SK-N-SH (cell line): Measurements from ENCODE around the gene PSME4. TPM values are rescaled to one million over a fixed set of nuclear protein-coding genes. Genes with fewer than 3 reads are reported as not detected.

Source experiments
- CTCF ChIA-PET: fragments of 300-600, 350-600 bp; formaldehyde crosslinking; extraction: SDS; loops from one replicate; lab custom pipeline; 2021; lab: Yijun Ruan, JAX
- POLR2A ChIA-PET: fragments of 350-600 bp; sonication (Branson Sonifier 250); formaldehyde crosslinking; extraction: SDS; loops from one replicate; lab custom pipeline; 2020; ENCODE audit warnings: antibody characterized with exemption, inconsistent platforms; lab: Yijun Ruan, JAX
- DNase-seq: peaks from one replicate; pipeline ENCODE4 v3.0.0; 2012
- H2AFZ ChIP-seq: fragments of 200-600 bp; sonication (generic); 2 replicates; pipeline ENCODE4 v1.8.1; 2016; ENCODE audit warnings: antibody characterized with exemption, mild to moderate bottlenecking, low read depth
- H3F3A ChIP-seq: fragments of 200-600 bp; sonication (generic); replicated peaks from 2 replicates; pipeline ENCODE3; 2016; ENCODE audit warnings: antibody characterized with exemption, mild to moderate bottlenecking; ENCODE audit not compliant: insufficient read depth
- H3K27ac ChIP-seq, 2 experiments: fragments of 200-500 bp in 1 of 2; fragments of 200-600 bp in 1 of 2; sonication (Bioruptor generic) in 1 of 2; sonication (generic), shearing (Covaris generic) in 1 of 2; 2 replicates each; pipeline versions ENCODE4 v1.5.1 to v1.6.1; 2014 to 2016; ENCODE audit warnings: low read depth in 2 of 2, inconsistent platforms in 1 of 2, low read length in 1 of 2, mild to moderate bottlenecking in 1 of 2, mixed read lengths in 1 of 2
- H3K27me3 ChIP-seq: fragments of 200-600 bp; sonication (generic), shearing (Covaris generic); 2 replicates; pipeline ENCODE4 v1.6.1; 2016; ENCODE audit warnings: mixed run types; ENCODE audit not compliant: insufficient read depth
- H3K36me3 ChIP-seq, 2 experiments: fragments of 200-500 bp in 1 of 2; fragments of 200-600 bp in 1 of 2; sonication (Bioruptor generic) in 1 of 2; sonication (generic) in 1 of 2; replicated peaks in 1 of 2; 2 replicates each; pipeline versions ENCODE3 to v1.5.1; 2014 to 2016; ENCODE audit warnings: low read length in 1 of 2, mild to moderate bottlenecking in 1 of 2; ENCODE audit not compliant: insufficient read depth in 2 of 2, control insufficient read depth in 1 of 2
- H3K4me1 ChIP-seq, 2 experiments: fragments of 200-500 bp in 1 of 2; fragments of 200-600 bp in 1 of 2; sonication (Bioruptor generic) in 1 of 2; sonication (generic), shearing (Covaris generic) in 1 of 2; 2 replicates each; pipeline versions ENCODE4 v1.5.1 to v1.6.1; 2014 to 2016; ENCODE audit warnings: low read depth in 1 of 2, low read length in 1 of 2, mixed run types in 1 of 2; ENCODE audit not compliant: insufficient read depth in 2 of 2, control insufficient read depth in 1 of 2
- H3K4me2 ChIP-seq: fragments of 200-600 bp; sonication (generic), shearing (Covaris generic); 2 replicates; pipeline ENCODE4 v1.6.1; 2017; ENCODE audit warnings: mixed run types
- H3K4me3 ChIP-seq, 2 experiments: fragments of 200-500 bp in 1 of 2; fragments of 200-600 bp in 1 of 2; sonication (Bioruptor generic) in 1 of 2; sonication (generic), shearing (Covaris generic) in 1 of 2; 2 replicates each; pipeline versions ENCODE4 v1.5.1 to v1.8.1; 2014 to 2016; ENCODE audit warnings: low read depth in 2 of 2, inconsistent platforms in 1 of 2, low read length in 1 of 2, mild to moderate bottlenecking in 1 of 2, mixed read lengths in 1 of 2, moderate library complexity in 1 of 2
- H3K79me2 ChIP-seq: fragments of 200-600 bp; sonication (generic); 2 replicates; pipeline ENCODE4 v1.8.1; 2017; ENCODE audit warnings: mild to moderate bottlenecking; ENCODE audit not compliant: insufficient read depth
- H3K9ac ChIP-seq: fragments of 200-600 bp; sonication (generic); 2 replicates; pipeline ENCODE4 v1.6.1; 2017; ENCODE audit warnings: mixed run types
- H3K9me2 ChIP-seq: fragments of 200-600 bp; sonication (generic); 2 replicates; pipeline ENCODE4 v1.6.1; 2017; ENCODE audit warnings: mixed run types
- H3K9me3 ChIP-seq: fragments of 200-600 bp; sonication (generic); 2 replicates; pipeline ENCODE4 v1.6.1; 2017; ENCODE audit warnings: mixed run types, mild to moderate bottlenecking, moderate library complexity
- H4K20me1 ChIP-seq: fragments of 200-600 bp; sonication (generic); 2 replicates; pipeline ENCODE4 v1.6.1; 2017; ENCODE audit warnings: mild to moderate bottlenecking, mixed run types; ENCODE audit not compliant: insufficient read depth
- EP300 ChIP-seq, 2 experiments: IDR thresholded peaks; 2 replicates each; pipeline versions ENCODE4 v1.4.0 to v1.6.1; 2012; ENCODE audit warnings: borderline replicate concordance in 1 of 2, low read depth in 1 of 2, low read length in 1 of 2
- FOSL2 ChIP-seq: IDR thresholded peaks from 2 replicates; pipeline ENCODE4 v1.4.0; 2012; ENCODE audit warnings: low read depth, mild to moderate bottlenecking, moderate library complexity, borderline replicate concordance
- FOXJ3 ChIP-seq: sonication (generic); formaldehyde crosslinking; IDR thresholded peaks from 2 replicates; pipeline ENCODE4 v1.5.1; 2020; ENCODE audit warnings: mild to moderate bottlenecking, missing genetic modification reagents
- GABPA ChIP-seq: IDR thresholded peaks from 2 replicates; pipeline ENCODE4 v1.4.0; 2012; ENCODE audit warnings: low read depth, mild to moderate bottlenecking
- GATA2 ChIP-seq: sonication (generic); formaldehyde crosslinking; IDR thresholded peaks from 2 replicates; pipeline ENCODE4 v1.5.0; 2020; ENCODE audit warnings: mild to moderate bottlenecking, missing genetic modification reagents
- MEF2A ChIP-seq: IDR thresholded peaks from 2 replicates; pipeline ENCODE4 v1.4.0; 2012; ENCODE audit warnings: low read depth, borderline replicate concordance
- MXI1 ChIP-seq: IDR thresholded peaks from 2 replicates; pipeline ENCODE4 v1.6.1; 2012; ENCODE audit warnings: mild to moderate bottlenecking, low read depth, low read length, improper control_type of control experiment
- NFIC ChIP-seq: IDR thresholded peaks from 2 replicates; pipeline ENCODE4 v1.4.0; 2012; ENCODE audit warnings: borderline replicate concordance
- NRF1 ChIP-seq: IDR thresholded peaks from 2 replicates; pipeline ENCODE4 v1.6.1; 2012; ENCODE audit warnings: low read depth, mild to moderate bottlenecking, low read length
- SIN3A ChIP-seq: IDR thresholded peaks from 2 replicates; pipeline ENCODE4 v1.6.1; 2012; ENCODE audit warnings: low read depth, mild to moderate bottlenecking, low read length, moderate library complexity, borderline replicate concordance
- SMC3 ChIP-seq: IDR thresholded peaks from 2 replicates; pipeline ENCODE4 v1.6.1; 2012; ENCODE audit warnings: low read depth, low read length, improper control_type of control experiment
- TCF12 ChIP-seq: IDR thresholded peaks from 2 replicates; pipeline ENCODE4 v1.4.0; 2012
- WGBS: methylation state at CpG from one replicate; pipeline ENCODE4 v1.1.6; 2017; ENCODE audit warnings: low lambda C conversion rate; 5-methylcytosine and 5-hydroxymethylcytosine counted together
- polyA plus RNA-seq, 3 experiments: library from polyadenylated mRNA; depleted of rRNA; stranded (reverse); fragments of >200 nt; gene quantifications; 2 replicates each; pipeline ENCODE4 v1.2.3, GENCODE V29; 2012

The PSME4 gene
- polyA plus RNA-seq, 1 of the 3 experiments (the other 2 are of a cell fraction): 12.8 TPM

- POLR2A ChIA-PET: no interaction called here
- TF ChIP-seq NRF1 (no peak), FOSL2 (no peak), MEF2A (no peak), SMC3 (no peak)
- Histone ChIP-seq H3K27me3 (no peaks in the 10 kb centered on the region), H3K9ac (no peak overlapping the region), H3K9me3 (no peaks in the 10 kb centered on the region), H3F3A (peaks cover 11% of the 10 kb centered on the region), H3K9me2 (no peaks in the 10 kb centered on the region), H3K4me1 (peaks cover 0 to 5% of the 10 kb centered on the region in 2 experiments; a peak in 2 of 4 replicates), H3K4me3 (no peak overlapping the region), H4K20me1 (no peaks in the 10 kb centered on the region), H3K36me3 (no peaks in the 10 kb centered on the region), H2AFZ (no peak overlapping the region), H3K79me2 (no peaks in the 10 kb centered on the region), H3K27ac (no peak overlapping the region), H3K4me2 (no peak overlapping the region)
- CTCF ChIA-PET: no interaction called here
- DNase-seq: no peak
- WGBS: 89% methylated on average over 2 of the region's 2 CpGs
These were observed 18.5 kb upstream of the PSME4 start for GRCh38 chr2:53989210-53989862.

- H3K27ac ChIP-seq: peak overlapping the region in 1 of 2 experiments; percentile 19; a peak in 1 of 4 replicates
- ChIA-PET CTCF (no interaction called here), POLR2A (no interaction called here)
- DNase-seq: peak; percentile 21
- no peaks in the 10 kb centered on the region for H3K27me3 ChIP-seq
- no peak overlapping the region; the same call in 1 of the 2 replicates for H2AFZ ChIP-seq
- no peaks in the 10 kb centered on the region for H3K9me3 ChIP-seq
- no peaks in the 10 kb centered on the region for H3K36me3 ChIP-seq
- TF ChIP-seq MXI1 (no peak), NFIC (0 out of 2 replicates have a peak, but pooled peaks have one; percentile 10), GATA2 (CRISPR knock-in tag) (peak; percentile 90), EP300 (IDR thresholded peaks at IDR 0.05; ENCODE audit: borderline replicate concordance in 1 of 2, low read depth in 1 of 2, low read length in 1 of 2) (peak in 1 of 2 experiments; percentile 56; a peak in 1 of 4 replicates), FOXJ3 (CRISPR knock-in tag) (0 out of 2 replicates have a peak, but pooled peaks have one; percentile 31), SIN3A (no peak), NRF1 (no peak), GABPA (no peak), TCF12 (peak; percentile 46; the same call in 1 of the 2 replicates)
- no peak overlapping the region for H3K4me3 ChIP-seq
- no peaks in the 10 kb centered on the region for H3K79me2 ChIP-seq
- WGBS: 22% methylated on average over 1 of the region's 1 CpG
- H3F3A ChIP-seq: peaks cover 11% of the 10 kb centered on the region
- no peak overlapping the region for H3K4me2 ChIP-seq
- H3K9me2 ChIP-seq: no peaks in the 10 kb centered on the region
- no peak overlapping the region for H3K9ac ChIP-seq
- H3K4me1 ChIP-seq: peaks cover 0 to 5% of the 10 kb centered on the region in 2 experiments; a peak in 2 of 4 replicates
- no peaks in the 10 kb centered on the region for H4K20me1 ChIP-seq
These were observed 16.6 kb upstream of the PSME4 start for GRCh38 chr2:53987336-53987921.
